Peyer's patch (tissue), 4 donors: ENCODE measurements around the gene TSGA10.

Source experiments
- CTCF ChIP-seq, 6 experiments: fragments of 450-650 bp in 4 of 6; fragments of 200-600 bp in 2 of 6; sonication (generic) in 1 of 6; IDR thresholded peaks; one replicate each; pipeline ENCODE4 v1.5.1; 2017 to 2019; ENCODE audit warnings: antibody characterized with exemption in 6 of 6, mild to moderate bottlenecking in 3 of 6, moderate library complexity in 1 of 6
- POLR2A ChIP-seq, 2 donors: fragments of 450-650 bp; IDR thresholded peaks; one replicate each; pipeline ENCODE4 v1.5.1; 2017; ENCODE audit warnings: antibody characterized with exemption in 2 of 2, mild to moderate bottlenecking in 2 of 2, moderate library complexity in 2 of 2

DNA sequence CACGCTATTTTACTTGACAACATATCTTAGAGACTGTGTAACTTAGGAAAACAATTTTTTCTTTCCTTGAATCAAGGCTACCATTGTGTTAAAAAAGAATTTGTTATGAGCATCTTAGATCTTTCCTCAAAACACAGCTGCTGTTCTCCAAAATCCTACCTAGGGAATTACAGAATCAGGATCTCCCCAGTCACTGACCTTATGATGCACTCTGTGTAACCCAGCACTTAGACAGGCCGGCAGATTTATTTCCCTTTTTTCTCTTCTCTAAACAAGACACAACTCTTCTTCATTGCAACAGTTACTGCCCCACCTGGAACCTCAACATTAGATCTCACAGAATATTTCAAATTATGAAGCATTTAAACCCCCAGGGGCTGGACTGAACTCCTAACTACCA, 26.8 kb downstream of the TSGA10 start:
- TF ChIP-seq CTCF (IDR thresholded peaks at IDR 0.05) (no peak), POLR2A (IDR thresholded peaks at IDR 0.05) (no peak)
